ENCODE results near the gene RCN1.

Gene RCN1

GRCh38 chr11:32080361-32080980 lies 10.4 kb upstream of the RCN1 start:
- Histone ChIP-seq H3K4me2 (ENCODE audit: low read depth, low read length, poor library complexity, severe bottlenecking) (no peak overlapping the region), H3K27me3 (ENCODE audit: low read length) (no peaks in the 10 kb centered on the region), H3K27ac (ENCODE audit: low read depth, low read length) (no peak overlapping the region), H3K9me2 (replicated peaks; ENCODE audit: insufficient read depth, low read length) (no peaks in the 10 kb centered on the region), H4K20me1 (ENCODE audit: low read depth, low read length) (no peaks in the 10 kb centered on the region), H3K36me3 (ENCODE audit: low read length) (no peaks in the 10 kb centered on the region), H3F3A (ENCODE audit: insufficient read depth) (no peaks in the 10 kb centered on the region), H3K4me3 (ENCODE audit: insufficient read depth, low read length, poor library complexity, severe bottlenecking) (no peak overlapping the region), H3K9me3 (ENCODE audit: insufficient read depth, low read length) (no peaks in the 10 kb centered on the region), H3K9ac (ENCODE audit: low read length) (no peak overlapping the region), H3K79me2 (ENCODE audit: insufficient read depth, low read length) (no peaks in the 10 kb centered on the region), H2AFZ (ENCODE audit: low read depth, low read length, severe bottlenecking) (no peak overlapping the region)
- TF ChIP-seq CTCF (IDR thresholded peaks at IDR 0.05; ENCODE audit: insufficient read depth, low read length, poor library complexity, severe bottlenecking), result no peak
- no peak for TF ChIP-seq EZH2phosphoT487 (conservative IDR thresholded peaks at IDR 0.05; ENCODE audit: low read length)

- no peaks in the 10 kb centered on the region for H3K79me2 ChIP-seq (ENCODE audit: insufficient read depth, low read length)
- no peak overlapping the region for H2AFZ ChIP-seq (ENCODE audit: low read depth, low read length, severe bottlenecking)
- H3K9me3 ChIP-seq (ENCODE audit: insufficient read depth, low read length), result no peaks in the 10 kb centered on the region
- no peak for TF ChIP-seq EZH2phosphoT487 (conservative IDR thresholded peaks at IDR 0.05; ENCODE audit: low read length)
- TF ChIP-seq CTCF (IDR thresholded peaks at IDR 0.05; ENCODE audit: insufficient read depth, low read length, poor library complexity, severe bottlenecking), result no peak
- no peaks in the 10 kb centered on the region for H3F3A ChIP-seq (ENCODE audit: insufficient read depth)
- H3K27me3 ChIP-seq (ENCODE audit: low read length), result no peaks in the 10 kb centered on the region
- H3K9me2 ChIP-seq (replicated peaks; ENCODE audit: insufficient read depth, low read length), result no peaks in the 10 kb centered on the region
- no peak overlapping the region for H3K4me2 ChIP-seq (ENCODE audit: low read depth, low read length, poor library complexity, severe bottlenecking)
- H3K36me3 ChIP-seq (ENCODE audit: low read length), result no peaks in the 10 kb centered on the region
- H3K27ac ChIP-seq (ENCODE audit: low read depth, low read length), result no peak overlapping the region
- H4K20me1 ChIP-seq (ENCODE audit: low read depth, low read length), result no peaks in the 10 kb centered on the region
- H3K9ac ChIP-seq (ENCODE audit: low read length), result no peak overlapping the region
- no peak overlapping the region for H3K4me3 ChIP-seq (ENCODE audit: insufficient read depth, low read length, poor library complexity, severe bottlenecking)
Measured at GRCh38 chr11:32081129-32081641, 9.7 kb upstream of the RCN1 start.

- Histone ChIP-seq H3F3A (ENCODE audit: insufficient read depth) (no peaks in the 10 kb centered on the region), H3K9me3 (ENCODE audit: insufficient read depth, low read length) (no peaks in the 10 kb centered on the region), H3K4me3 (ENCODE audit: insufficient read depth, low read length, poor library complexity, severe bottlenecking) (no peak overlapping the region), H3K79me2 (ENCODE audit: insufficient read depth, low read length) (no peaks in the 10 kb centered on the region), H3K9me2 (replicated peaks; ENCODE audit: insufficient read depth, low read length) (no peaks in the 10 kb centered on the region), H3K9ac (ENCODE audit: low read length) (no peak overlapping the region), H3K27ac (ENCODE audit: low read depth, low read length) (no peak overlapping the region), H4K20me1 (ENCODE audit: low read depth, low read length) (no peaks in the 10 kb centered on the region), H3K36me3 (ENCODE audit: low read length) (no peaks in the 10 kb centered on the region), H3K27me3 (ENCODE audit: low read length) (no peaks in the 10 kb centered on the region), H2AFZ (ENCODE audit: low read depth, low read length, severe bottlenecking) (no peak overlapping the region), H3K4me2 (ENCODE audit: low read depth, low read length, poor library complexity, severe bottlenecking) (no peak overlapping the region)
- TF ChIP-seq CTCF (IDR thresholded peaks at IDR 0.05; ENCODE audit: insufficient read depth, low read length, poor library complexity, severe bottlenecking) (no peak), EZH2phosphoT487 (conservative IDR thresholded peaks at IDR 0.05; ENCODE audit: low read length) (no peak)
Measured at GRCh38 chr11:32081901-32082300, 9.0 kb upstream of the RCN1 start.
